ENCODE results near the gene MAP3K1.
"Not testable (repeated sequence)": the region's sequence is repeated elsewhere in the genome, so short reads cannot be mapped to it uniquely, and the experiment has no call there.

The MAP3K1 gene

DNA sequence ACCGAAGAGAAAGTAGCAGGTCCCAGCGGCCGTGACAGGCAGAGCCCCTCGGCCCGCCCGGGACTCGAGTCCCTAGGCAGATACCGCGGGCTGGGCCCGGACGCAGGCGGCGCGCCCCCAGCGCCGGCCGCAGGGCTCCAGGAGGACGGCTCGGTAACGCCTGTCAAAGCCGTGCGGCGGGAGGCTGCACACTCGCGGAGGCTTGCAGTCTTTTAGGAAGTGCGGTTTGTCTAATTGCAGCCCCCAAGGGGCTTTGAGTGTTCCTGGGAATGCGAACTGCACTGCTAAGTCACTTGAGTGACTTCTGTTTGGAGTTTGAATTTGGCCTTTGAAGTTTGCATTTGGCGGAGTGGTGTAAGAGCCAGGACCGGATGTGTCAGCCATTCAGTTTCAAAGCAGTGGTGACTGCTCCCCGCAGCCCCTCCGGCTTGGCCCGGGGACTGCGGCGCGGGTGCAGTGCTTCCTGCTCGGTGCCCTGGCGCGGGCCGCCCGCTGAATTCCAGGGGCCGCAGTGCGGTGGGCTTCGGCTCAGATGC, 1.3 kb downstream of the MAP3K1 start:
- DNase-seq (ENCODE audit: low read depth, low spot score) = no peak

DNA sequence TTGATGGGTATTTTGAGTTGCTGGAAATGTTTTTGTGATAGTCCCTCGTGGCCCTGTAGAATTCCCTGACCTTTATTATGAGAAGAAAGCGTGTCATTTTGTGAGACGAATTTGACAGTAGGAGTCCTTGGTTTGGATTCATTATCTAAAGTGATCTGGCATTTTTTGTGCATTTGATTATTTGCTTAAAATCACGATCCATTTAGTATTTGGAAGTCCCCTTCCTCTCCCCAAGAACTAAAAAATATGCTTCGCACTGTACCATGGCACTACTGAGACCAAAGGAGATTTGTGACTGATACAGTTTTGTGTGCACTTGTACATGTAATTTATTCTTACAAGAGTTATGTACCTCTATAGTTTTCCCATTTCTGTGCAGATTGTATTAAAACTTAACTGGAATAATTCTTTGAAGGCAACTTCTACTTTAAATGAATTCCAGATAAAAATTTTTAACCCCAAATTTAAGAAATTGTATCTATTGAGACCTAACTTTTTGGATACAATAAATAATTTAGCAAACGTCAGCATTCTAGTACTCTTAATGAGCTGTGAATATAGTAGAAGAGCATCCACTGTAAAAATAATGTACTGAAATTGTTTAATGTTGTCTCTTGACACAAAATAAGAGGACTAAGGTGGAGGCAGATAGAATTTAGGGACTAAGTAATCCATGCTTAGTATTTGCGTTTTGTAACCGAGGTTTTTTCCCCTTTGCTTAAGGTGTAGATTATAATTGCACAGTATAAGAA, 2.1 kb downstream of the MAP3K1 start:
- DNase-seq (ENCODE audit: low read depth, low spot score) = no peak

DNA sequence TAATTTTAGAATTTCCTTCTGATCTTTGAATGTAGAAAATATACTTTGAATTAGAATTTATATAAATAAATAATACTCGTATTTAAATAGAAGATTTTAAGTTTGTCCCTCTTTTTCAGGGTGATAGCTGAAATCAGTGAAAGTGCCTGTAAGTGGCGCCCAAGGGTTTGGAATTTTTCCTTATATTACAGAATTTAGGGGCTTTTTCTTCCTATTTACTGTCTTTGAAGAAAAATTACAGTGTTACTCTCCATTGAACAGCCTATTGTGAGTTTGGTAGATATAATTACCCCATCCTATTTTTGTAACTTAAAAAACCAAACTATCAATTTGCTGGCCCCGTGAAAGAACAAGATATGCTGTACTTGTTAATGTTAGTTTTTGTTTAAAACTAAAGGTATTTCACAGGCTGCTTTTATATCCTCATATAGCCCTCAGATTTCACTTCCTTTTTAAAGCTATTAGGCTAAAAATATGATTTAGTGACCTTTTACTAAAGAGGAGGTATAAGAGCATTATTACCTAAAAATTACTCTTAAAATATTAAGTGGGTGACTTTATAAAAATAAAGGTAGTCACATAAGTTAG, 3.2 kb downstream of the MAP3K1 start:
- no peak for DNase-seq (ENCODE audit: low read depth, low spot score)

DNA sequence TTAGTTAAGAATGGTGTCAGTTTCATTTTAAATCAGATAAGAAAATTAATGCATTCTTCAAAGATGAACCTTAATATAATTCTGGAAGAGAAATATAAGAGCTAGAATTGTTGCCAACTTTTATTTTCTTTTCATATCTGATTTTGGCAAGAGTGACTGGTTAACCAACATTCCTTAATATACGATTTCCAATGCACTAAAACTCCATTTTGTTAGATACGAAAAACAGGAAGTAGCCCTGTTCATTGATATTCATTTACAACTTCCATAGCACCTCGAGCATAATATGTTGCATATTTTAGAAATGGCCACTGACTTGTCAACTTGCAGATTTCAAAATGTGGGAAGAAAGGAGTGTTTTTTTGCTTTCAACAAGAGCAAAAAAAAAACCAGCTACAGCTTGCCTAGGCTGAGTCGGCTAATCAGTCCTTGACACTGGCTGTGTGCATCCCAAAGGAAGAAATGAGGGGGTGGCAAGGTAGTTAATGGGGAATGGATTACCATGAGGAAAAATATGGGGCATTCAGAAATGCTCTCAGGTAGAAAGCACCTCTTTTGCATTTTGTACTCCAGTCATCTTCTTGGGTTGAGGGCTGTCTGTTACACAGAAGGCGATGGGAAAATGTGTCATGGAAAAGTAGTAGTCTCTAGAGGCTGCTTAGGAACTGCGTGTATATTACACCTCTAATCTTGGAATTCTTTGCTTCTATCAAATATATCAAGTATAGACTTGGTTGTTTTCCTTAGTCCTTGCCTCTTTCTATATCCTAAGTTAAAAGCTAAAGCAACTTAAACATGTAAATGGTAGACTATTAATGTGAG, 3.9 kb downstream of the MAP3K1 start:
- DNase-seq (ENCODE audit: low read depth, low spot score) = no peak

DNA sequence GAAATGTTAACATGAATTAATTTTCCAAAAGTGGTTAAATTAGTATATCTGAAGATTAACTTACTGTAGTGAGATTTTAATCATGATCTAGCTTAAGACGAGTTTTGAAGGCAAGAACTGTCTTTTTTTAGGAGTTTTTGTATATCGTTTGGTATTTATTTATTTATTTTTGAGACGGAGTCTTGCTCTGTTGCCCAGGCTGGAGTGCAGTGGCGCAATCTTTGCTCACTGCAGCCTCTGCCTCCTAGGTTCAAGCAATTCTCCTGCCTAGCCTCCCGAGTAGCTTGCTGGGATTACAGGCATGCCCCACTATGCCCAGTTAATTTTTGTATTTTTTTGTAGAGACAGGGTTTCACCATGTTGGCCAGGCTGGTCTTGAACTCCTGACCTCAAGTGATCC, 6.5 kb downstream of the MAP3K1 start:
- DNase-seq (ENCODE audit: low read depth, low spot score) = not testable (repeated sequence)

DNA sequence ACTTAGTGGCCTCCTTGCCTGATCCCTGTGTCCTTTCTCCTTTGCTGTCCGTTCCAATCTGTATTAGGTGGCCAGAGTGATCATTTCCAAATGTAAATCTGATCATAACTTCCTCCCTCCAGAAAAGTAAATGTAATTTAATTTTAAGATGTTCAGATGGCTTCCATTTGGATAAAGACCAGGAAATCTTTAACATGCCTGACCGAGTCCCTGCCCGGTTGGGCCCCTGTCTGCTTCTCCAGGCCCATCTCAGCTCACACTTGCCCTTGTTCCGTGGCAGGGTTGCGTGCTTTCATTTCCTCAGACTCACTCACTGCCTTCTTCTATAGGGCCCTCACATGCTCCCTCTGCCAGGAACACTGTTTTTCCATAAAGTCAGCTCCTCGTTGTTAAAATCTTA, 7.6 kb downstream of the MAP3K1 start:
- no peak for DNase-seq (ENCODE audit: low read depth, low spot score)

DNA sequence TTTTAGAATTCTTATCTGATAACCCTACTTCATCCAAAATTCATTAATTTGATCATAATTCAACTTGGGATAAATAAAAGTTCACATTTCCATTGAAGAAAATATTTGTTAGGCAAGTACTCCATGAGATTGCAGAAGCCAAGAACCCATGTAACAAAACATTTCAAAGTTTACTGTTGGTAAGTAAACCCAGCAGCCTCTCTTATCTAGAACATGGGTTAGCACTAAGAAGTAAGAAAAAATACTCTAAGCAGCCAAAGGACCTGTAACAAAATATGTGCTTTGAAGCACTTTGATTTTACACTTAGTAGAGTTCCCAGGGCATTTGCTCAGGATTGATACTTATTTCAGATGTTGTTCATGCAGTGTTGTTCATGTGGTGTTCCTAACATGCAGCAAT, 8.7 kb downstream of the MAP3K1 start:
- DNase-seq (ENCODE audit: low read depth, low spot score) = no peak

DNA sequence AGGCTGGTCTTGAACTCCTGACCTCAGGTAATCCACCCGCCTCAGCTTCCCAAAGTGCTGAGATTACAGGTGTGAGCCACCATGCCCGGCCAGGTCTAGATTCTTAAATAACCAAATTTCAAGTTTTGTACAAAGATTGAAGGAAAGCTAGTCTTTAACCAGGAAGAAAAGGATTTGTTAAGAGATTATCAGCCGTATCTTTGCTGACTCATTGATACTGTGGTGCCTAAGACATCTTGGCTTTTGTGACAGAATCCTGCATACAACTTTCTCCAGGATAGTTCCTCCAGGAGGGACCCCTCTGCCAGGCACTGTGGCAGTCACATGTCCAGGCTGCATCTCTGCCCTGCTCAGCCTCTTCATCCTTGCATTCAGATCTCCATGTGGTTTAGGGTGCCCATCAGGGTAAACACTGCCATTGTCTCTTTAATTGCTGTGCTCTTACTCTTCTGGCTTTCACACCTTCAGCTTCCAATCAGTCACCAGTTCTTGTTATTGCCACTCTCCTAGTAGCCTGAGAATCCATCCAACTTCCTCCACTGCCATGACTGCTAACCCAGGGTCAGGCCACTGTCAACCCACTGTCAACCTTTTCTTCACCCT, 10.0 kb downstream of the MAP3K1 start:
- DNase-seq (ENCODE audit: low read depth, low spot score) = no peak

DNA sequence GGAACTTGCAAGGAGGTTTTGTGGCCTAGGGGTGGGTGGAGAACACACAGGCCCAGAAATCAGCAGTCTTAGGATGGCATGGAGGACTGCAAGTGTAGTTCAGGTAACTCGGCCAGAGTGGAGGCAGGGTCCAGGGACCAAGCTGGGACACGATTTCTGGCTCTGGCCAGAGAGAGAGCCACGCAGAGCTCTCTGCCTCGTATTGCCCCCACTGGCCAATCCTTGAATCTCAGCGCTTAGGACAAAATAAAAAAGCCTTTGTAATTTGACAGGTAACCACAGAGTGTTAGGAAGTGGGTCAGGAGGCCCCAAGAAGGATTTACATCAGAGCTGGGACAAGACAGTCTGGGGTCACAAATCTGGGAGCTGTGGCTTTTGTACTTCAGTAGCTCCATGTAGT, 11.7 kb downstream of the MAP3K1 start:
- DNase-seq (ENCODE audit: low read depth, low spot score) = no peak

DNA sequence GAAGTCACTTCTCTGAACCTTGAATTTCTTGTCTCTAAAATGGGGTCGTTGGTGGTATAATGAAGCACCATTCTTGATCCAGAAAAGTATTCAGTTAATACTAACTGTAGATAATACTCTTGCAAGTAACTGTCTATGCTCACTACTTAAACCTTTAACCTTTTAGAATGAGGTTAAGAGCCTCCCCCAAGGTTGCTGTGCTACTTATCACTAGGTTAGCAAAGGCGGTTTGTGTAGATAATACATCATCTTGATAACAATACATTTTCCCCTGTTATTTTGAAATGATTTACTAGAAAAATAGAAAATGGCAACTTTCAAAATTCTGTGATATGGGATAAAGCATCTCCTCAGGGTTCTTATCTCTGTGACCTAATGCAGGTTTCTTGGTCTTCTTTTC, 12.6 kb downstream of the MAP3K1 start:
- no peak for DNase-seq (ENCODE audit: low read depth, low spot score)

DNA sequence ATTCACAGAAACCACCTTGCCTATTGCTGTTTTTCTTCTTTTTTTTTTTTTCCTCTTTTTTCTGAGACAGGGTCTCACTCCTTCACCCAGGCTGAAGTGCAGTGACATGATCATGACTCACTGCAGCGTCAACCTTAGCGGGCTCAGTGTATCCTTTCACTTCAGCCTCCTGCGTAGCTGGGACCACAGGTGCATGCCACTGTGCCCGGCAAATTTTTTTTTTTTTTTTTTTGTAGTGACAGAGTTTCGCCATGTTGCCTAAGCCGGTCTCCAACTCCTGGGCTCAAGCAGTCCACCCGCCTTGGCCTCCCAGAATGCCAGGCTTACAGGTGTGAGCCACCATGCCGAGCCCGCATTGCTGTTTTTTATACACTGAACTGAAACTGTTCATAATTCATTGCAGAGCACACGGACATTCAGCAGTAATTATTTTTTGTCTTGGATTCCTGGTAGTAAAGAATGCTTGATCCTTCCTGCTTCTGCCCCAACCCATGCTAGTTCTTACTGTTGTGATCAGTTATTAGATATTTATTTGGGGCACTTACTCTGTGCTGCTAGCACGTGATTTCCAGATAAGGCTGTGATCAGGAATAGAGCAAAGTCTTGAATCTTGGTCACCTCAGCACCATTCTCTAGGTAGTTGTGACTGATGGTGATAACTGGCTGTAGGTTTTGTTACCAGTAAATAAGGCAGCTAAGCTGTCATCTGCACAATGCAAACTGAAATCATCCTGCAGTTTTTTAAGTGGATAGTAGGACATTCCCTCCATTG, 14.0 kb downstream of the MAP3K1 start:
- DNase-seq (ENCODE audit: low read depth, low spot score) = no peak

DNA sequence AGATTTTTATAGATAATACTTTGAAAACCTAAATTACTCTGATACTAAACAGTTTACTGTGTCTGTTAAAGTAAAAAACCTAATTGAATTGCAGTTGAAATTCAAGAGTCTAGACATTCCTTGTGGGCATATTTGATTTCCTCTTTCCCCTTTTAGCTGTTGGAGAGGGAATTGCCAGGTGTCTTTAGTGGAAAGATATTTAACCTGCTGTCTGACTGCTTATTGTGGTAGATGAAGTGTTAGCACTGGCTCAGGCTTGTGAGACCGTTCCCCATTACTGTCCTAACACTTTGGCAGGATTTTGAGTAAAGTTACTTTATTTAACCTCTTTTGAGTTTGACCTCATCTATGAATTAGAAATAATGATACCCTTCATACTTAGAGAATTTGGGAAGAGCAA, 16.4 kb downstream of the MAP3K1 start:
- DNase-seq (ENCODE audit: low read depth, low spot score) = no peak

DNA sequence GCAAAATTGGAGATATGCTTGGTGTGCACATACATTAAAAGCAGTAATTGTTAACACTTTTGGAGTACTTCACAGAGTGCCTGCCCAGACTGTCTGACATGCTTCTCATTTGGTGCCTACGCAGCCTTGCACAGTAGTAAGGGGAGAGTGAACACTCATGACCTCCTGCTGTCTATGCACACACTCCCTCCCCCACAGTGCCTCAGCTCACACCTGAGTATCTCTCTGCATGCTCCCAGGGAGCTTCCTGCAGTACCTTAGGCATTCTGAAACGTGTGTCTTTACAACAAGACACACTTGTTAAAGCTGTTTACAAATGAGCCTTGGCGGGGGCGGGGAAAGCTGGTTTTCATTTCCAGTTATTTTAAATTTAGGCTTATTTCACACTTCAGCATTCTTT, 18.0 kb downstream of the MAP3K1 start:
- no peak for DNase-seq (ENCODE audit: low read depth, low spot score)

DNA sequence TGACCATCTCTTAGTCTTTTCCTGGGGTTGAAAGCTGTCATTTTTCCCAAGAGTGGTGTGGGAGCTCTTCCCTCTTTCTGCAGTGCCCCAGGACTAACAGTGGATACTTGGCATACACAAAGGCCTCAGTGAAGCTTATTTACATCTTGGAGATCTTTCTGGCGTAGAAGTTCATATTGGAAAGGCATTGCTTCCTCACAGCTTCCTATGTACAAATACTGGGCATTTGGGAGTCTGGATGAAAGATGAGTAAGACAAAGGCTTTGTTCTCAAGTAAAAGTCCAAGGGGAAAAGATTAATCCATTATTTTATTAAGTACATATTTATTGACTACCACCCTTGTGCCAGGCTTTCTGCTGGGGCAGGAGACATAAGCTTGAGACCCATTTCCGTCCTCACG, 22.0 kb downstream of the MAP3K1 start:
- no peak for DNase-seq (ENCODE audit: low read depth, low spot score)

DNA sequence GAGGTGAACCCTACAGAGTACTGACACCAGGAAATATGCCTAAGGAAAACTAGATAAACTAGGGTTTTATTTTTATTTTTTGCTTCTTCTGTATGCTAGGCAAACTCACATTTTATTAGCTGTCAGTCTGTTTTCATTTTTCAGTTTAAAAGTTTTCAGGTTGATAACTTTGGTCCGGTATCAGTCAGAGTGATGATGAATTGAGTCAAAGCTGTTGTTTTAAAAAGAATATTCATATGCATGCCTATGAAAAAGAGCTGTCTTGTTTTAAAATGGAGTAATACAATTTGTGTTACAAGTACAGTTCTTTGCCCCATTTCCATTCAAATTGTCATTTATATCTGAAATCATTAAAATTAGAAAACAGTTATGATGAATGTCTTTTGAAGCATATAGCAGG, 22.6 kb downstream of the MAP3K1 start:
- no peak for DNase-seq (ENCODE audit: low read depth, low spot score)

DNA sequence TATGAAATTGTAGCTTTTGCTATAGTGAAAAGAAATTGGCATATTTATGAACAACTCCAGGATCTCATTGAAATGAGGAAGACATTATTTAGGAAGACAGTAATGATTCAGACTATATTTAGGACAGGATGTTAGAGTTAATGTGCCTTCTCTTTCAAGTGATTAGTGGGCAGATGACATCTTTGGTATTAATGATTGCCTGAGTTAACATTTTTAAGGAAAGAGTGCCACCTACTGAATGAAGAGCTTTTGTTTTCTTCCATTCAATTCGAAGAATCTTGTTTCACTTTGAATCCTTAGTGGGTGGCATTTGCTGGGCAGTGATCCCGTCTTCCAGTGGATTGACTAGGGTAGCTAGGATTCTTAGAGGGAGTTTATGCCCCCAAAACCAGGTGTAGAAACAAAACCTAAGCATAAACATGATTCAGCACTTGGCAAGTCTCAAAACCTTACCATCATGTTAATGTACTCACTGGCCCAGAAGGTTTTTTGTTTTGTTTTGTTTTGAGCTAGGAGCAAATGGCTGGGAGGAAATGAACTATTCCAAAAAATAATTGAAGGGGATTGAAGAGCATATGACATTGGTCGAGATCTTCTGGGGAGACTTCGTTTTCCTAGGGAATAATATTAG, 23.2 kb downstream of the MAP3K1 start:
- DNase-seq (ENCODE audit: low read depth, low spot score) = no peak

DNA sequence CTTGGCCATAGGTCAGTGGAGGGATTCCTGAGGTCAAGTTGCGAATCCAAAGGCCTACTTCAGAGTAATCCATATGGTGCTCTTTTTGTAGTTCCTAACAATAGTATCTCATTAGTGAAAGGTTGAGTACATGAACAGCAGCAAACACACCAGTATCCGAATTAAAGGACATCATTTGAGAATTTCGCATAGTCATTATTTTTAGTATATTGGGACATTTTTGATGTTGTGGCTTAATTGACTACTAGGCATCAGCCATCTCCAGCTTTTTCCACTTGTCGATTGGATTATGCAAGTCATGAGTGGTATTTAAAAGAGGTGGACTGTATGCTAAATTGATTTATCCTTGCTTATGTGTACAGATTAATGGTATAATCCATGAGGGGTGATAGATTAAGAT, 23.7 kb downstream of the MAP3K1 start:
- no peak for DNase-seq (ENCODE audit: low read depth, low spot score)

DNA sequence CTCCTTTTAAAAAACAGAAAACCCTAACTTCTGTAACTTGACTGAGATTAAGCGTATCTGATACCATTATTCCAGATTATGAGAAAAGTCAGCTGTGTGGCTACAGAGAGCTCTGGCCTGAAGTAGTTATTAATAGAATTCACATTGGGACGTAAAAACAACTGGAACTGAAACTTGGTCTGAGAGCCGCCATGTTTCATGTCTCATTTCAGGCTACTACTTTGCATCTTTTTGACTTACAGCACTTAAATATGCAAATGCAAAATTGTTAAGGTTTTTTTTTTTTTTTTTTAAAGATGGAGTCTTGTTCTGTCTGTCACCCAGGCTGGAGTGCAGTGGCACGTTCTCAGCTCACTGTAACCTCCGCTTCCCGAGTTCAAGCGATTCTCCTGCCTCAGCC, 25.2 kb downstream of the MAP3K1 start:
- DNase-seq (ENCODE audit: low read depth, low spot score) = no peak

DNA sequence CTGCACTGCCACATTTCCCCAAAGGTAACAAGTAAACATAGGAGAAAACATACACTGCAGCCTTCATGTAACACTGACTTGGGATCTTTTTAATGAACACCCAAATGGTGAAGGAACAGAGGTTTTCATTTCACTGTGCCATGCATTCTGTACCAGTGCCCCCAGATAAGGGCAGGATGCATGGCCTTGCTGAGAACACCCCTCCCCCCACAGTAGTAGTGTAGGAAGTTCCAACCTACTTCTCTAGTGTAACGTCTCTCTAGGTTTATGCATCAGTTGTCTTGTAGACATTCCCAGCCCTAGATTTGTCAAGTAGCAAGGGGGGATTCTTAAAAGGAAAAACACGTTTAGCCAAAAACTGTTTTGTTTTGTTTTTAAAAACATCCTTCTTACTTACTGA, 29.9 kb downstream of the MAP3K1 start:
- no peak for DNase-seq (ENCODE audit: low read depth, low spot score)

DNA sequence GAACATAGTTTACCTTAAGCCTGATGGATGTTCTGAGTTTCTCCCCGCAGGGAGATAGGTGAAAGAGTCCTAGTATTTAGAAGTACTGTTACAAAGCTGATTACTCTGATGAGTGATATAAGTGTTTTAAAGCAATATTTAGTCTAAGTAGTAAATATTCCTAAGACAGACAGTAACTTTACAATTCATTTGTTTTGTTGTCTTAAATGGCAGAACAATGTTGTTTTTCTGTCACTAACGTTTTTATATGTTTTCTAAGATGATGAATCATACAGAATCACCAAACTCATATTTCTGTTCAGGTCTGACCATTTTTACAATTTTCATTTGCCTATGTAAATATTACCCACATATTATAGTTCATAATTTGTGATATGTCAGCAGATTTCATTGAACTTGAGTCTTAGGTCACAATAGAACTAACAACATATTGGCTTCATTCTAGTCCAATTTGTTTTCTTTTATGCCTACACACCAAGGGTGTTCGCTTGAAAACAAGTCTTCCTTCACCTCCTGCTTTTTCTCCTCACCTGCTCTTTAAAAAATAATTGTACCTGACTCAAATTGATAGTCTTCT, 30.6 kb downstream of the MAP3K1 start:
- no peak for DNase-seq (ENCODE audit: low read depth, low spot score)

DNA sequence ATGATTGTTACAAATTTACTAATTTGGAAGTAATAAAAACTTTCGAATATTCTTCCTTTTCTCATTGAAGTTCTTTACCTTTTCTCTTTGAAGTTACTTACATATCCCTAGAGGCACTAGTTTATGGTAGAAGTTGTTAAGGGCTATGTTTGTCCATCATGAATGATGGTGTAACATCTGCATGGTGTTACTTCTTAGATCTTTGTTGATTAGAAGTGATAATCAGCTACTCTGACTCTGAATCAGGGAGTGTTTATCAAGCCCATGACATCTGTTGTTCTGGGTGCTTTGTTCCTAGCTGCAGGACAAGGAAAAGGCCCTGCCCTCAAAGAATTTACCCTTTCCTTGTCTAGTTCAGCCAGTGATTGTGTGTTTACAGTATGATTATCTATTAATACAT, 32.9 kb downstream of the MAP3K1 start:
- DNase-seq (ENCODE audit: low read depth, low spot score) = no peak

All from iPS DF 19.7 (cell line).